ENCODE data around the gene STARD5. TPM values are rescaled to one million over a fixed set of nuclear protein-coding genes. Genes with fewer than 3 reads are reported as not detected.
"Not testable (repeated sequence)": the region's sequence is repeated elsewhere in the genome, so short reads cannot be mapped to it uniquely, and the experiment has no call there.

The STARD5 gene
- total RNA-seq, 4 donors from 2014 or later: 11.2 to 54.5 (median 41.3) TPM

- WGBS, 2 donors (ENCODE audit: low coverage in 1 of 2): 96 to 100% methylated on average over 1 to 3 of the region's 3 CpGs
Observed at GRCh38 chr15:81349271-81349670, 25.3 kb upstream of the STARD5 start.

GRCh38 chr15:81348691-81349090, 24.8 kb upstream of the STARD5 start:
- H3K4me3 ChIP-seq; H3K36me3 ChIP-seq; DNase-seq; H3K4me1 ChIP-seq; H3K27me3 ChIP-seq; H3K9me3 ChIP-seq; intact Hi-C loops (cut with DNase I; ENCODE audit: low total_unique reads); in situ Hi-C loops (cut with MboI; ENCODE audit: low pct_ligation_motif_present in 1 of 4, low pct_unique_long_range_greater_than_20kb in 1 of 4, low sequenced_read_pairs in 3 of 4); H3K27ac ChIP-seq: not testable (repeated sequence)
- WGBS, 2 donors (ENCODE audit: low coverage in 1 of 2): 86 to 89% methylated on average over 10 to 11 of the region's 11 CpGs

More at GRCh38 chr15:81349271-81349670, 25.3 kb upstream of the STARD5 start:
- TF ChIP-seq POLR2A (IDR thresholded peaks at IDR 0.05): no peak
- TF ChIP-seq, protein P1, sequence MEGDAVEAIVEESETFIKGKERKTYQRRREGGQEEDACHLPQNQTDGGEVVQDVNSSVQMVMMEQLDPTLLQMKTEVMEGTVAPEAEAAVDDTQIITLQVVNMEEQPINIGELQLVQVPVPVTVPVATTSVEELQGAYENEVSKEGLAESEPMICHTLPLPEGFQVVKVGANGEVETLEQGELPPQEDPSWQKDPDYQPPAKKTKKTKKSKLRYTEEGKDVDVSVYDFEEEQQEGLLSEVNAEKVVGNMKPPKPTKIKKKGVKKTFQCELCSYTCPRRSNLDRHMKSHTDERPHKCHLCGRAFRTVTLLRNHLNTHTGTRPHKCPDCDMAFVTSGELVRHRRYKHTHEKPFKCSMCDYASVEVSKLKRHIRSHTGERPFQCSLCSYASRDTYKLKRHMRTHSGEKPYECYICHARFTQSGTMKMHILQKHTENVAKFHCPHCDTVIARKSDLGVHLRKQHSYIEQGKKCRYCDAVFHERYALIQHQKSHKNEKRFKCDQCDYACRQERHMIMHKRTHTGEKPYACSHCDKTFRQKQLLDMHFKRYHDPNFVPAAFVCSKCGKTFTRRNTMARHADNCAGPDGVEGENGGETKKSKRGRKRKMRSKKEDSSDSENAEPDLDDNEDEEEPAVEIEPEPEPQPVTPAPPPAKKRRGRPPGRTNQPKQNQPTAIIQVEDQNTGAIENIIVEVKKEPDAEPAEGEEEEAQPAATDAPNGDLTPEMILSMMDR (IDR thresholded peaks at IDR 0.05): no peak
- no peak for TF ChIP-seq EP300 (IDR thresholded peaks at IDR 0.05; ENCODE audit: low read depth)
- TF ChIP-seq POLR2AphosphoS5 (IDR thresholded peaks at IDR 0.05): no peak
- Histone ChIP-seq H3K9me3 (no peaks in the 10 kb centered on the region), H3K27me3 (no peaks in the 10 kb centered on the region), H3K4me3 (no peak overlapping the region), H3K4me1 (no peaks in the 10 kb centered on the region), H3K36me3 (no peaks in the 10 kb centered on the region), H3K27ac (no peak overlapping the region)
- in situ Hi-C loops (cut with MboI; ENCODE audit: low pct_ligation_motif_present in 1 of 4, low pct_unique_long_range_greater_than_20kb in 1 of 4, low sequenced_read_pairs in 3 of 4): no loop called here
- DNase-seq: no peak
- intact Hi-C loops (cut with DNase I; ENCODE audit: low total_unique reads): no loop called here

- WGBS, 2 donors (ENCODE audit: low coverage in 1 of 2): 83 to 100% methylated on average over 4 of the region's 4 CpGs
Observed at GRCh38 chr15:81347910-81348309, 24.0 kb upstream of the STARD5 start.

GRCh38 chr15:81346611-81347010, 22.7 kb upstream of the STARD5 start:
- no peaks in the 10 kb centered on the region for H3K36me3 ChIP-seq
- no peak for DNase-seq
- no peak overlapping the region for H3K4me3 ChIP-seq
- intact Hi-C loops (cut with DNase I; ENCODE audit: low total_unique reads) (no loop called here), in situ Hi-C loops (cut with MboI; ENCODE audit: low pct_ligation_motif_present in 1 of 4, low pct_unique_long_range_greater_than_20kb in 1 of 4, low sequenced_read_pairs in 3 of 4) (no loop called here)
- TF ChIP-seq POLR2AphosphoS5 (IDR thresholded peaks at IDR 0.05) (no peak), POLR2A (IDR thresholded peaks at IDR 0.05) (no peak), EP300 (IDR thresholded peaks at IDR 0.05; ENCODE audit: low read depth) (no peak)
- TF ChIP-seq, protein P1 (IDR thresholded peaks at IDR 0.05): no peak
- no peaks in the 10 kb centered on the region for H3K4me1 ChIP-seq
- H3K9me3 ChIP-seq: no peaks in the 10 kb centered on the region
- no peak overlapping the region for H3K27ac ChIP-seq
- no peaks in the 10 kb centered on the region for H3K27me3 ChIP-seq
- WGBS, 2 donors (ENCODE audit: low coverage in 1 of 2): 0 to 50% methylated on average over 1 to 2 of the region's 2 CpGs

More at GRCh38 chr15:81347910-81348309, 24.0 kb upstream of the STARD5 start:
- no peaks in the 10 kb centered on the region for H3K9me3 ChIP-seq
- H3K4me3 ChIP-seq: no peak overlapping the region
- TF ChIP-seq POLR2AphosphoS5 (IDR thresholded peaks at IDR 0.05): no peak
- TF ChIP-seq POLR2A (IDR thresholded peaks at IDR 0.05): no peak
- no peak overlapping the region for H3K27ac ChIP-seq
- no peaks in the 10 kb centered on the region for H3K4me1 ChIP-seq
- in situ Hi-C loops (cut with MboI; ENCODE audit: low pct_ligation_motif_present in 1 of 4, low pct_unique_long_range_greater_than_20kb in 1 of 4, low sequenced_read_pairs in 3 of 4): no loop called here
- intact Hi-C loops (cut with DNase I; ENCODE audit: low total_unique reads): no loop called here
- no peaks in the 10 kb centered on the region for H3K27me3 ChIP-seq
- no peaks in the 10 kb centered on the region for H3K36me3 ChIP-seq
- DNase-seq: no peak

DNA sequence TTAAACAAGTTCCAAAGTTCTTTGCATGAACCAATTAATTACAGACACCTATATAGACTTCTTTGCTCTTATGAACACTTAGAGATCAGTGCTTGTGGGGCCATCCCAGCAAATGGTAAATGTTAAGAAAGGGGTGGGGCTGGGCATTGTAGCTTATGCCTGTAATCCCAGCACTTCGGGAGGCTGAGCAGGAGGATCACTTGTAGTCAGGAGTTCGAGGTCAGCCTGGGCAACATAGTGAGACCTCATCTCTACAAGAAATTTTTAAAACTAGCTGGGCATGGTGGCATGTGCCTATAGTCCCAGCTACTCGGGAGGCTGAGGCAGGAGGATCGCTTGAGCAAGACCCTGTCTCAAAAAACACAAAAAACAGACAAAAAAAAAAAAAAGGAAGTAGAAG, 19.4 kb upstream of the STARD5 start:
- no peak overlapping the region for H3K27ac ChIP-seq
- H3K9me3 ChIP-seq: no peaks in the 10 kb centered on the region
- H3K4me3 ChIP-seq: no peak overlapping the region
- DNase-seq: no peak
- in situ Hi-C loops (cut with MboI; ENCODE audit: low pct_ligation_motif_present in 1 of 4, low pct_unique_long_range_greater_than_20kb in 1 of 4, low sequenced_read_pairs in 3 of 4) (no loop called here), intact Hi-C loops (cut with DNase I; ENCODE audit: low total_unique reads) (no loop called here)
- peaks cover 0 to 10% (median under 1%) of the 10 kb centered on the region in 4 donors for H3K4me1 ChIP-seq
- H3K36me3 ChIP-seq: no peaks in the 10 kb centered on the region
- TF ChIP-seq EP300 (IDR thresholded peaks at IDR 0.05; ENCODE audit: low read depth): no peak
- no peak for TF ChIP-seq POLR2A (IDR thresholded peaks at IDR 0.05)
- TF ChIP-seq, protein P1 (IDR thresholded peaks at IDR 0.05): no peak
- H3K27me3 ChIP-seq: no peaks in the 10 kb centered on the region
- WGBS, 2 donors (ENCODE audit: low coverage in 1 of 2): 86 to 94% methylated on average over 2 to 4 of the region's 4 CpGs

Measured in transverse colon (tissue), 4 donors.